Measurements from ENCODE around the gene PLIN1.

PLIN1 gene

GRCh38 chr15:89648106-89649012, 30.8 kb downstream of the PLIN1 start:
- H3K9ac ChIP-seq (ENCODE audit: low read length), result no peak overlapping the region
- no peaks in the 10 kb centered on the region for H3K9me3 ChIP-seq (ENCODE audit: low read length)
- no peaks in the 10 kb centered on the region for H3K79me2 ChIP-seq (ENCODE audit: insufficient read depth, low read length)
- H3K36me3 ChIP-seq (ENCODE audit: insufficient read depth, low read length), result no peaks in the 10 kb centered on the region
- no peaks in the 10 kb centered on the region for H3F3A ChIP-seq (ENCODE audit: insufficient read depth, low read length)
- no peaks in the 10 kb centered on the region for H3K9me2 ChIP-seq (ENCODE audit: low read depth, low read length)
- no peak overlapping the region for H2AFZ ChIP-seq (ENCODE audit: low read length)
- H3K4me3 ChIP-seq (ENCODE audit: low read depth, low read length, poor library complexity, severe bottlenecking), result no peak overlapping the region
- no peaks in the 10 kb centered on the region for H3K27me3 ChIP-seq (ENCODE audit: insufficient read depth, low read length)
- H3K27ac ChIP-seq (ENCODE audit: low read depth, low read length, poor library complexity, severe bottlenecking), result no peak overlapping the region
- no peaks in the 10 kb centered on the region for H3K4me1 ChIP-seq (ENCODE audit: insufficient read depth, low read length, severe bottlenecking)
- H4K20me1 ChIP-seq (ENCODE audit: insufficient read depth, low read length), result no peaks in the 10 kb centered on the region
- TF ChIP-seq EZH2 (IDR thresholded peaks at IDR 0.05; ENCODE audit: borderline replicate concordance, low read length), result no peak
- TF ChIP-seq CTCF (IDR thresholded peaks at IDR 0.05; ENCODE audit: low read length), result no peak
- H3K4me2 ChIP-seq (ENCODE audit: low read length), result no peak overlapping the region

DNA sequence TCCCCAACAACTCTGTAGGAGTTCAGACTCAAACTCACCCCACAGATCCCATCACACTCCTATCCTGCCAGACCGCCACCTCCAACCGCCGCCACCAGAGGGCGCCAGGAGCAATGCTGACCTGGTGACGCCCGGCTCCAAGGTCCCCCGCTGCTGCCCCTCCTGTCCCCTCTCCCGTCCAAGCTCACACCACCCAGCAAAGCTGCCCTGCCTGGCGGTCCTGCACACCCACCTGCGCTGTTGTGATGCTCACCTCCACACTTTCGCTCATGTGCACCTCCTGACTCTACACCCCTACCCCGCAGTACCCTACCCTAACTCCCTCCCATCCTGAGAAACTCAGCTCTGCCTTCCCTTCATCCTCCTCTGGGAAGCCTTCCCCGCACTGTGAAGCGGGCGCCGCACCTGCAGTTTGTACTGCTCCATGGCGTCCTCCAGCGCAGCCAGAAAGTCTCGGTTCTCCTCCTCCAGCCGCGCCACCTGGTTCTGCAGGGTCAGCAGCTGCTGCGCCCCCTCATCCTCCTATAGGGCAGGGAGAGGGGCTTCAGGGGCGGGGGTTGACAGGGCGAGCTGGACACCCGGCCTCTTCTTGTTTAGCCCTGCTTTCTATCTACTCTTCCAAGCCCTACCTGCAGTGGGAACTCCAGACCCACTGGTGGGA, 31.8 kb downstream of the PLIN1 start:
- Histone ChIP-seq H3K9ac (ENCODE audit: low read length) (no peak overlapping the region), H3K4me2 (ENCODE audit: low read length) (no peak overlapping the region), H3K27me3 (ENCODE audit: insufficient read depth, low read length) (no peaks in the 10 kb centered on the region), H3K36me3 (ENCODE audit: insufficient read depth, low read length) (no peaks in the 10 kb centered on the region), H3K9me3 (ENCODE audit: low read length) (no peaks in the 10 kb centered on the region), H3K79me2 (ENCODE audit: insufficient read depth, low read length) (no peaks in the 10 kb centered on the region), H3K9me2 (ENCODE audit: low read depth, low read length) (no peaks in the 10 kb centered on the region), H3K4me1 (ENCODE audit: insufficient read depth, low read length, severe bottlenecking) (no peaks in the 10 kb centered on the region), H2AFZ (ENCODE audit: low read length) (no peak overlapping the region), H3K4me3 (ENCODE audit: low read depth, low read length, poor library complexity, severe bottlenecking) (no peak overlapping the region), H3F3A (ENCODE audit: insufficient read depth, low read length) (no peaks in the 10 kb centered on the region), H4K20me1 (ENCODE audit: insufficient read depth, low read length) (no peaks in the 10 kb centered on the region), H3K27ac (ENCODE audit: low read depth, low read length, poor library complexity, severe bottlenecking) (no peak overlapping the region)
- peak; percentile 87 for TF ChIP-seq CTCF (IDR thresholded peaks at IDR 0.05; ENCODE audit: low read length)
- no peak for TF ChIP-seq EZH2 (IDR thresholded peaks at IDR 0.05; ENCODE audit: borderline replicate concordance, low read length)

- Histone ChIP-seq H3K27ac (ENCODE audit: low read depth, low read length, poor library complexity, severe bottlenecking) (no peak overlapping the region), H3K36me3 (ENCODE audit: insufficient read depth, low read length) (no peaks in the 10 kb centered on the region), H2AFZ (ENCODE audit: low read length) (no peak overlapping the region), H3K9ac (ENCODE audit: low read length) (no peak overlapping the region), H3K4me3 (ENCODE audit: low read depth, low read length, poor library complexity, severe bottlenecking) (no peak overlapping the region), H3F3A (ENCODE audit: insufficient read depth, low read length) (no peaks in the 10 kb centered on the region), H3K9me3 (ENCODE audit: low read length) (no peaks in the 10 kb centered on the region), H3K9me2 (ENCODE audit: low read depth, low read length) (no peaks in the 10 kb centered on the region), H3K4me1 (ENCODE audit: insufficient read depth, low read length, severe bottlenecking) (no peaks in the 10 kb centered on the region), H3K4me2 (ENCODE audit: low read length) (no peak overlapping the region), H4K20me1 (ENCODE audit: insufficient read depth, low read length) (no peaks in the 10 kb centered on the region), H3K27me3 (ENCODE audit: insufficient read depth, low read length) (no peaks in the 10 kb centered on the region), H3K79me2 (ENCODE audit: insufficient read depth, low read length) (no peaks in the 10 kb centered on the region)
- TF ChIP-seq EZH2 (IDR thresholded peaks at IDR 0.05; ENCODE audit: borderline replicate concordance, low read length) (no peak), CTCF (IDR thresholded peaks at IDR 0.05; ENCODE audit: low read length) (no peak)
These were observed 32.6 kb downstream of the PLIN1 start for GRCh38 chr15:89646416-89647141.
